K562 (cell line): Measurements from ENCODE around the gene ST6GALNAC5. TPM values are rescaled to one million over a fixed set of nuclear protein-coding genes. Genes with fewer than 3 reads are reported as not detected.

Experiments used
- ATAC-seq: fragments of 200-7000 bp; cut with Tn5 transposase; 3 replicates; pipeline ENCODE4 v1.9.1; 2020; ENCODE audit warnings: moderate library complexity
- BruUV-seq: library from RNA; stranded (reverse); fragments of 400-500 nt; replicated peaks from 2 replicates; lab custom pipeline; 2021; lab: Mats Ljungman, UMichigan
- CTCF ChIA-PET: fragments of 300-600 bp; formaldehyde crosslinking; extraction: SDS; loops from one replicate; lab custom pipeline; 2021; ENCODE audit warnings: low intra/inter-chr PET ratio; lab: Yijun Ruan, JAX
- POLR2A ChIA-PET: fragments of 300-600, 350-650 bp; sonication (Branson Sonifier 250); formaldehyde crosslinking; extraction: SDS; loops from one replicate; lab custom pipeline; 2021; ENCODE audit warnings: antibody characterized with exemption, inconsistent platforms; lab: Yijun Ruan, JAX
- DNase-seq, 4 experiments: peaks; one replicate each; pipeline versions ENCODE4 v3.0.0 to v3.0.0-alpha.2; 2011 to 2018; ENCODE audit warnings: low spot score in 3 of 4, mixed read lengths in 3 of 4; ENCODE audit errors: extremely low read depth in 1 of 4
- FAIRE-seq: peaks from 2 replicates; lab custom pipeline; 2011; peaks lifted over from hg19 to GRCh38; lab: Jason Lieb, UNC
- H2AFZ ChIP-seq: 2 replicates; pipeline ENCODE4 v1.6.0; 2011; ENCODE audit warnings: low read depth, low read length, control low read depth, inconsistent platforms
- H3K27ac ChIP-seq: fragments of 200-600 bp; 3 replicates; pipeline ENCODE4 v1.8.0; 2011; ENCODE audit warnings: low read depth, mild to moderate bottlenecking, control low read depth, inconsistent platforms, low read length, moderate library complexity, mixed read lengths; ENCODE audit errors: extremely low read depth
- H3K27me3 ChIP-seq, 2 experiments: fragments of 300-600 bp in 1 of 2; 2 replicates in 1 of 2; 3 replicates in 1 of 2; pipeline versions ENCODE4 v1.6.0 to v1.8.0; 2011; ENCODE audit warnings: inconsistent platforms in 2 of 2, low read length in 2 of 2, mild to moderate bottlenecking in 1 of 2, mixed read lengths in 1 of 2, moderate library complexity in 1 of 2; ENCODE audit not compliant: control insufficient read depth in 2 of 2, insufficient read depth in 2 of 2
- H3K36me3 ChIP-seq: fragments of 300-600 bp; 3 replicates; pipeline ENCODE4 v1.8.0; 2011; ENCODE audit warnings: mild to moderate bottlenecking, low read length, inconsistent platforms; ENCODE audit not compliant: control insufficient read depth, insufficient read depth
- H3K4me1 ChIP-seq, 2 experiments: fragments of 200-600 bp in 1 of 2; replicated peaks in 1 of 2; 2 replicates in 1 of 2; 3 replicates in 1 of 2; pipeline versions ENCODE4 v1.5.1 to v1.8.0; 2011; ENCODE audit warnings: inconsistent platforms in 2 of 2, low read length in 2 of 2, mild to moderate bottlenecking in 1 of 2, mixed read lengths in 1 of 2, moderate library complexity in 1 of 2; ENCODE audit not compliant: control insufficient read depth in 2 of 2, insufficient read depth in 2 of 2
- H3K4me2 ChIP-seq: 2 replicates; pipeline ENCODE4 v1.6.1; 2011; ENCODE audit warnings: low read length, control low read depth, inconsistent platforms, mixed read lengths; ENCODE audit not compliant: insufficient read depth
- H3K4me3 ChIP-seq: fragments of 200-600 bp; sonication (generic), shearing (Covaris generic); 2 replicates; pipeline ENCODE4 v1.5.1; 2016; ENCODE audit warnings: control low read depth, inconsistent platforms
- H3K79me2 ChIP-seq: fragments of 200-600 bp; 3 replicates; pipeline ENCODE4 v1.8.0; 2011; ENCODE audit warnings: low read length, inconsistent platforms; ENCODE audit not compliant: control insufficient read depth, insufficient read depth
- H3K9ac ChIP-seq, 2 experiments: 2 replicates each; pipeline versions ENCODE4 v1.6.0 to v1.6.1; 2011; ENCODE audit warnings: low read depth in 2 of 2, low read length in 2 of 2, control low read depth in 1 of 2, inconsistent platforms in 1 of 2, mild to moderate bottlenecking in 1 of 2, mixed read lengths in 1 of 2; ENCODE audit not compliant: insufficient read depth in 1 of 2
- H3K9me1 ChIP-seq: one replicate; pipeline ENCODE4 v1.6.0; 2011; ENCODE audit warnings: inconsistent platforms, mild to moderate bottlenecking, low read length, moderate library complexity; ENCODE audit not compliant: control insufficient read depth, insufficient read depth
- H3K9me3 ChIP-seq: replicated peaks from 2 replicates; pipeline ENCODE4 v1.5.1; 2011; ENCODE audit warnings: low read depth, low read length, inconsistent platforms; ENCODE audit not compliant: control insufficient read depth, insufficient read depth
- H4K20me1 ChIP-seq: replicated peaks from 2 replicates; pipeline ENCODE4 v1.6.1; 2011; ENCODE audit warnings: low read length, inconsistent platforms, mixed read lengths; ENCODE audit not compliant: control insufficient read depth, insufficient read depth
- ATF2 ChIP-seq: sonication (generic); formaldehyde crosslinking; IDR thresholded peaks from 2 replicates; pipeline ENCODE4 v1.8.1; 2022; ENCODE audit warnings: missing genetic modification reagents
- E2F3 ChIP-seq: fragments of 250-450 bp; sonication (Bioruptor Pico); IDR thresholded peaks from 2 replicates; pipeline ENCODE4 v1.4.0; 2020; ENCODE audit warnings: mild to moderate bottlenecking
- GTF2B ChIP-seq: IDR thresholded peaks from 2 replicates; pipeline ENCODE4 v1.6.1; 2011; ENCODE audit not compliant: insufficient read length; ENCODE audit errors: extremely low read depth
- HDAC3 ChIP-seq: fragments of 450-650 bp; IDR thresholded peaks from 2 replicates; pipeline ENCODE4 v1.6.1; 2018; ENCODE audit warnings: borderline replicate concordance, mild to moderate bottlenecking, moderate library complexity; ENCODE audit not compliant: partially characterized antibody
- IRF2 ChIP-seq: sonication (generic); formaldehyde crosslinking; IDR thresholded peaks from 2 replicates; pipeline ENCODE4 v1.8.1; 2022; ENCODE audit warnings: mild to moderate bottlenecking, missing genetic modification reagents
- NEUROD1 ChIP-seq: fragments of 150-350 bp; IDR thresholded peaks from 2 replicates; pipeline ENCODE4 v1.6.1; 2014; ENCODE audit warnings: borderline replicate concordance, low read length, low read depth; ENCODE audit not compliant: partially characterized antibody
- SIN3A ChIP-seq, 2 experiments: fragments of 150-350 bp in 1 of 2; IDR thresholded peaks; 2 replicates each; pipeline ENCODE4 v1.6.1; 2011 to 2016; ENCODE audit warnings: borderline replicate concordance in 2 of 2, low read depth in 2 of 2, low read length in 2 of 2, mild to moderate bottlenecking in 2 of 2, moderate library complexity in 2 of 2; ENCODE audit not compliant: control insufficient read depth in 1 of 2
- SMARCB1 ChIP-seq: IDR thresholded peaks from 2 replicates; pipeline ENCODE4 v1.6.1; 2011; ENCODE audit warnings: improper control_type of control experiment, low read depth; ENCODE audit not compliant: insufficient read length
- WGBS: fragments of 100-300 bp; shearing (Covaris generic); methylation state at CpG from one replicate; pipeline ENCODE4 v1.1.6; 2016; ENCODE audit warnings: low coverage, mixed read lengths; ENCODE audit not compliant: insufficient coverage; ENCODE audit errors: missing lambda C conversion rate; 5-methylcytosine and 5-hydroxymethylcytosine counted together
- in situ Hi-C: fragments of 300-500 bp; cut with MboI; formaldehyde crosslinking; loops from 4 replicates; pipeline ENCODE4 v1.15.0; 2018; ENCODE audit warnings: inconsistent platforms, mixed read lengths
- intact Hi-C: fragments of 100-400 bp; cut with micrococcal nuclease; formaldehyde crosslinking; loops from 2 replicates; pipeline ENCODE4 v1.14.2; 2022
- polyA plus RNA-seq, 8 experiments: library from polyadenylated mRNA; depleted of rRNA in 4 of 8; stranded (reverse) in 5 of 8; unstranded in 3 of 8; fragments of >200 nt; fragmentation: Nextera tagmentation in 2 of 8; fragmentation: Illumina TruSeq in 1 of 8; extraction: Ambion mirVana in 2 of 8; extraction: Trizol in 1 of 8; gene quantifications; 2 replicates each; pipeline versions ENCODE4 v1.2.1 to v1.2.3, GENCODE V29; 2011 to 2014; ENCODE audit warnings: inconsistent platforms in 1 of 8, missing spikeins in 1 of 8
- total RNA-seq, 7 experiments: library from RNA; depleted of rRNA in 6 of 7; stranded (reverse); fragments of >200 nt in 6 of 7; fragmentation: Illumina TruSeq in 2 of 7; extraction: Trizol in 2 of 7; gene quantifications; 2 replicates each; pipeline versions ENCODE4 v1.2.1 to v1.2.3, GENCODE V29; 2011 to 2021; ENCODE audit warnings: low replicate concordance in 1 of 7

The ST6GALNAC5 gene
- total and polyA plus RNA-seq, 9 of the 15 experiments (the other 6 are each of a cell fraction or from before 2014, with no cell fraction given): 0.04 to 0.14 TPM; not detected in 7

- ChIA-PET CTCF (no interaction called here), POLR2A (no interaction called here)
- BruUV-seq: no TSS peak
- Histone ChIP-seq H3K79me2 (no peaks in the 10 kb centered on the region), H3K9ac (no peak overlapping the region), H3K9me1 (no peaks in the 10 kb centered on the region), H4K20me1 (no peaks in the 10 kb centered on the region), H3K4me2 (no peak overlapping the region), H3K27me3 (no peaks in the 10 kb centered on the region; a peak in 1 of 5 replicates), H2AFZ (no peak overlapping the region), H3K9me3 (no peaks in the 10 kb centered on the region), H3K4me1 (no peaks in the 10 kb centered on the region), H3K27ac (no peak overlapping the region), H3K36me3 (no peaks in the 10 kb centered on the region), H3K4me3 (no peak overlapping the region)
- FAIRE-seq (no peak), DNase-seq (no peak), ATAC-seq (peak; percentile 26; the same call in 1 of the 3 replicates)
- intact Hi-C loops: no loop called here
- TF ChIP-seq GTF2B (no peak), SMARCB1 (no peak), NEUROD1 (no peak), HDAC3 (no peak), IRF2 (CRISPR knock-in tag) (no peak), ATF2 (CRISPR knock-in tag) (no peak), SIN3A (IDR thresholded peaks at IDR 0.05; ENCODE audit: borderline replicate concordance in 2 of 2, control insufficient read depth in 1 of 2, low read depth in 2 of 2, low read length in 2 of 2) (no peak), E2F3 (CRISPR knock-in tag) (no peak)
- in situ Hi-C loops: no loop called here
- WGBS: 2% methylated on average over 5 of the region's 5 CpGs
Measured at GRCh38 chr1:77060000-77060399, 192.7 kb downstream of the ST6GALNAC5 start.
